ENCODE measurements around the gene PRKCZ.

DNA sequence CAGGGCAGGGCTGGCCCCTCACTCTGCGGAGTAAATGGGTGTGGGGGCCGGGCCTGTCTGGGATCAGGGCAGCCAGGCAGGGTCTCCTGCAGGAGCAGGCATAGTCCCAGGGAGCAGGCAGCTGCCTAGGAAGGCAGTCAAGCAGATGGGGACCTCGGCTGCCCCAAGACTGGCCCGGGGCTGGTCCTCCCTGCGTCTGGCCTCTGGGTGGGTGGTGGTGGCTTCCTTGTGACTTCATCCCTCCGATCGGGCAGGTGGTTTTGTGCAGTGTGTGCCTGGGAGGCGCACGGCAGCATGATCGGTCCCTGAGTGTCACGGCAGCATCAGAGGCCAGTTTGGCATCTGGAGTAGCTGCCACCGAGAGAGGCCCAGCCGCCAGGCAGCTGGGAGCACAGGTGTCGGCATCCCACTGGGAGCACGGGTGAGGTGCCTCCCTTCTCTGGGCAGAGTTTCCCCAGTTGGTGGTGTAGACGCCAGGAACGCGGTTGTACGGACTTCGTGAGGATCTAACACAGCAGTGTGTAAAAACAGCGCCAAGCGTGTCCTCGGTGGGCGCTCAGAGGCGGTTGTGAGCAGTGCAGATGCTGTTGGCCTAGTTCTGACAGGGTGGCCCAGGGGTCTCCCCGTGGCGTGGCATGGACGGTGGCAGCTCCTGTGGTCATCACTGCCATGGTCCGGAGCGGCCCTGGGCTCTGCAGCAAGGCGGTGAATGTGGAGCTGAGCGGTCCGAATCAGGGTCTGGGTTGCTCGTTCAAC lies 45.9 kb downstream of the PRKCZ start:
- TF ChIP-seq TEAD4 (IDR thresholded peaks at IDR 0.05; ENCODE audit: borderline replicate concordance, insufficient read depth) = no peak
- no peak for TF ChIP-seq RXRA (IDR thresholded peaks at IDR 0.05; ENCODE audit: borderline replicate concordance, low read depth)
- no peak for TF ChIP-seq POLR2AphosphoS5 (IDR thresholded peaks at IDR 0.05; ENCODE audit: low read depth, low read length)
- TF ChIP-seq CTCF (IDR thresholded peaks at IDR 0.05) = no peak
- TF ChIP-seq EP300 (IDR thresholded peaks at IDR 0.05; ENCODE audit: borderline replicate concordance in 1 of 2, low read depth in 1 of 2, low read length in 1 of 2) = no peak
- TF ChIP-seq, protein P1, sequence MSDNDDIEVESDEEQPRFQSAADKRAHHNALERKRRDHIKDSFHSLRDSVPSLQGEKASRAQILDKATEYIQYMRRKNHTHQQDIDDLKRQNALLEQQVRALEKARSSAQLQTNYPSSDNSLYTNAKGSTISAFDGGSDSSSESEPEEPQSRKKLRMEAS (IDR thresholded peaks at IDR 0.05; ENCODE audit: low read depth) = no peak
- TF ChIP-seq RCOR1 (IDR thresholded peaks at IDR 0.05; ENCODE audit: low read length) = no peak
- no peak for TF ChIP-seq EZH2phosphoT487 (IDR thresholded peaks at IDR 0.05; ENCODE audit: borderline replicate concordance, low read depth)
- no peak for TF ChIP-seq MXI1 (IDR thresholded peaks at IDR 0.05; ENCODE audit: low read depth, low read length)
- no peak for TF ChIP-seq RAD21 (IDR thresholded peaks at IDR 0.05; ENCODE audit: low read length)
- TF ChIP-seq JUND (IDR thresholded peaks at IDR 0.05) = no peak
- TF ChIP-seq ZBTB33 (IDR thresholded peaks at IDR 0.05; ENCODE audit: borderline replicate concordance, low read depth) = no peak

All from SK-N-SH (cell line).